Measurements from ENCODE around the gene BCL2L15. TPM values are rescaled to one million over a fixed set of nuclear protein-coding genes. Genes with fewer than 3 reads are reported as not detected.

BCL2L15 gene
- total RNA-seq, 4 donors from 2014 or later: 0.15 to 0.93 (median 0.27) TPM; not detected in 1

DNA sequence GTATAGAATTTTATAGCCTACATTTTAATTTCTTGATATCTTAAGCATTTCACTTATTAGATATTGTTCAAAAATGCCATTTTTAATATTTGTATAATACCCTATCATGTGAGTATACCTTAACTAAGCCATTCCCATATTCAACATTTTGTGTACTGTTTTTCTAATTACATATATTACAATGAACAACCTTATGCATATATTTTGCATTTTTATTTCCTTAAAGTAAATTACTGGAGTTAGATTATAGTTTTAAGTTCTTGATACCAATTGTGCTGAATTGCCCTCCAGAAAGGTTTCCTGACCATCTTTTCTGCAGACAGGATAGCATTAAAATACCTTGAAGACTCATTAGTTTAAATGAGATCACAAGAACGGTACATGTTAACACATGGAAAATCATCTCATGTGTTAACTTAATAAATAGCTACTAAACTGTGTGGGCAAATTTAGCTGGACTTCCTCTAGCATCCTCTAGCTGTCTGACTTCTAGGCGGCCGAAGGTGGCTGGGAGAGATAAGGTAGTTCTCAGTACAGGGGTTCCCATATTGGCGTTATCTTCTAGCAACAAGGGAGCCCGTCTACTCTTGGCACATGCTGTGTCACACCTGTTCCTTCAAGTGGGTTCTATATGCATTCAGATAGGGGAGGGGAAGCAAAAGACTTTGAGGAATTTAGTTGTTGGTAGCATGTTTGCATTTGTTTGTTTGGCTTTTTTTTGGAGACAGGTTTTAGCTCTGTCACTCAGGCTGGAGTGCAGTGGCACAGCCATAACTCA is 26.7 kb upstream of the BCL2L15 start:
- 85 to 88% methylated on average over 4 to 5 of the region's 5 CpGs for WGBS, 2 donors (ENCODE audit: low coverage in 1 of 2)
- TF ChIP-seq EP300 (IDR thresholded peaks at IDR 0.05): no peak
- no peak for TF ChIP-seq POLR2AphosphoS5 (IDR thresholded peaks at IDR 0.05)
- TF ChIP-seq POLR2A (IDR thresholded peaks at IDR 0.05): no peak
- TF ChIP-seq, protein P1, sequence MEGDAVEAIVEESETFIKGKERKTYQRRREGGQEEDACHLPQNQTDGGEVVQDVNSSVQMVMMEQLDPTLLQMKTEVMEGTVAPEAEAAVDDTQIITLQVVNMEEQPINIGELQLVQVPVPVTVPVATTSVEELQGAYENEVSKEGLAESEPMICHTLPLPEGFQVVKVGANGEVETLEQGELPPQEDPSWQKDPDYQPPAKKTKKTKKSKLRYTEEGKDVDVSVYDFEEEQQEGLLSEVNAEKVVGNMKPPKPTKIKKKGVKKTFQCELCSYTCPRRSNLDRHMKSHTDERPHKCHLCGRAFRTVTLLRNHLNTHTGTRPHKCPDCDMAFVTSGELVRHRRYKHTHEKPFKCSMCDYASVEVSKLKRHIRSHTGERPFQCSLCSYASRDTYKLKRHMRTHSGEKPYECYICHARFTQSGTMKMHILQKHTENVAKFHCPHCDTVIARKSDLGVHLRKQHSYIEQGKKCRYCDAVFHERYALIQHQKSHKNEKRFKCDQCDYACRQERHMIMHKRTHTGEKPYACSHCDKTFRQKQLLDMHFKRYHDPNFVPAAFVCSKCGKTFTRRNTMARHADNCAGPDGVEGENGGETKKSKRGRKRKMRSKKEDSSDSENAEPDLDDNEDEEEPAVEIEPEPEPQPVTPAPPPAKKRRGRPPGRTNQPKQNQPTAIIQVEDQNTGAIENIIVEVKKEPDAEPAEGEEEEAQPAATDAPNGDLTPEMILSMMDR (IDR thresholded peaks at IDR 0.05): no peak
- H3K27ac ChIP-seq: no peak overlapping the region
- ATAC-seq: no peak
- no peak overlapping the region for H3K4me3 ChIP-seq
- peaks cover 0 to 26% of the 10 kb centered on the region in 2 donors for H3K36me3 ChIP-seq
- H3K4me1 ChIP-seq: peaks cover 3 to 17% (median 8%) of the 10 kb centered on the region in 3 donors
- H3K9me3 ChIP-seq: no peaks in the 10 kb centered on the region
- H3K27me3 ChIP-seq: no peaks in the 10 kb centered on the region

DNA sequence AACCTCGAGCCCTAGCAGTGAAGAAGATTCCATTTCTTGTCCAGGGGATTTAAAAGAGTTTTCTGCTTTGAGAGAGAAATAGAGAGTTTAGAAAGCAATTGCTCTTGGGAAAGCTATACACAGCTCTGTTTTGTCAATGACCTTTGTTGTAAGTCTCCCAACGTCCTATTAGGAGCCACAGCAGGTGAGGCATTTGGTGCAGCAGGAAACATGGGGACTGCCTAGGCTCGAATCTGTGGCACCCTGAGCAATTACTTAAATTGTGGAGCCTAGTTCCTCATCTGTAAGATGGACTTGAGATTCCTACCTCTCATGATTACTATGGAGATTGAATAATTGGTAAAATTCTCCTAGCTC is 25.9 kb upstream of the BCL2L15 start:
- no peaks in the 10 kb centered on the region for H3K9me3 ChIP-seq
- H3K36me3 ChIP-seq: peaks cover 0 to 33% of the 10 kb centered on the region in 2 donors
- no peaks in the 10 kb centered on the region for H3K27me3 ChIP-seq
- H3K4me3 ChIP-seq: no peak overlapping the region
- TF ChIP-seq POLR2AphosphoS5 (IDR thresholded peaks at IDR 0.05): no peak
- TF ChIP-seq POLR2A (IDR thresholded peaks at IDR 0.05): no peak
- TF ChIP-seq, protein P1 (IDR thresholded peaks at IDR 0.05): no peak
- no peak for TF ChIP-seq EP300 (IDR thresholded peaks at IDR 0.05)
- WGBS, 2 donors (ENCODE audit: low coverage in 1 of 2): 22 to 25% methylated on average over 2 of the region's 3 CpGs
- ATAC-seq: no peak
- peak overlapping the region; percentile 63 to 80 (median 73) for H3K27ac ChIP-seq
- peaks cover 3 to 17% (median 8%) of the 10 kb centered on the region in 3 donors for H3K4me1 ChIP-seq

DNA sequence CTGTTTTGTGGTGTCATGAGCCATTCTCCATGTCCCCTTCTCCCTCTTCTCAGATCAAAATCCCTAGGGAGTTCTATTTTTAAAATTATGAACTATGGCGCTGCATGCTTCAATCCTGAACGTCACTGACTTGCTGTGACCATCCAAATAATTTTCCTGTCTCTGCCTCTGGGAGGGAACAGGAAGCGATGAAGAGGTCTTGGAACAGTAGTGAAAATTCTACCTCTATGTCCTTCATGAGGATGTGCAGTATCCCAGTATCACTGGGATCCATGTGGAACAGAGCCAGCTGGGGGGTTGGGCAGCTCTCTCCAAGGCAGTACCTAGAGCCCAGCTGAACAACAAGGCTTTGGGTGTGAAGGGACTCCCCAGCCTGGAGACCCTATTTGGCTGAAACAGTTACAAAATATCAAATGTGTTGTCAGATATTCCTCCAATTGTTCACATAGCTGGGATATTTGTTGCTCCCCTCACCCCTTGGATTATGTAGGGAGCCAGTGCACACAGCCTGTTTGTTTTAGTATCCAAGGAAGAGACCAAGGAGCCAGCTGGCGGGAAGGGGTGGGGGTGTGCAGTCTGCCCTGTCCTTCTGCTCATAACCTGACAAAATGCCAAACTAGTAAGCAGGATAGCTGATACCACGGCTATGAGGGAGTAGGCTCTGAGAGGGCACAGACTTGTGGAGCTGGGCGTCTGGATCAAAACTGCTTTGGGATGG is 25.4 kb upstream of the BCL2L15 start:
- no peaks in the 10 kb centered on the region for H3K9me3 ChIP-seq
- peaks cover 3 to 17% (median 8%) of the 10 kb centered on the region in 3 donors for H3K4me1 ChIP-seq
- no peaks in the 10 kb centered on the region for H3K27me3 ChIP-seq
- peak overlapping the region; percentile 63 to 80 (median 73) for H3K27ac ChIP-seq
- TF ChIP-seq EP300 (IDR thresholded peaks at IDR 0.05) (no peak), POLR2A (IDR thresholded peaks at IDR 0.05) (no peak), POLR2AphosphoS5 (IDR thresholded peaks at IDR 0.05) (no peak)
- TF ChIP-seq, protein P1 (IDR thresholded peaks at IDR 0.05): no peak
- peaks cover 0 to 38% of the 10 kb centered on the region in 2 donors for H3K36me3 ChIP-seq
- ATAC-seq: peak; percentile 86
- H3K4me3 ChIP-seq: no peak overlapping the region
- WGBS, 2 donors (ENCODE audit: low coverage in 1 of 2): 6 to 22% methylated on average over 5 to 6 of the region's 6 CpGs

DNA sequence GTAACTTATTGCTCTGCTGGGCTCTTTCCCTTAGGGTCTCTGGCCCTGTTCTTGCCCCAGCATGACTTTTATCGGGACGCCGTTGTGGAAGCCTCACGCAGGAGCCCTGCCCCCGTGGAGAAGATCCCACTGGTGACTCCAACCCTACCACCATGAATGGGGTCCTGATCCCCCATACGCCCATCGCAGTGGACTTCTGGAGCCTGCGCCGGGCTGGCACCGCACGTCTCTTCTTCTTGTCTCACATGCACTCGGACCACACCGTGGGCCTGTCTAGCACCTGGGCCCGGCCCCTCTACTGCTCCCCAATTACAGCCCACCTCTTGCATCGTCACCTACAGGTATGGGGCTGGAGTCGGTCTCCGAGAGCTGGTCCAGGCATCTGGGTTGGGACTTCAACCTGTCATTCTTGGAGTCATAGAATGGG is 18.1 kb upstream of the BCL2L15 start:
- no peak for ATAC-seq
- 0% methylated on average over 3 to 5 of the region's 17 CpGs for WGBS, 2 donors (ENCODE audit: low coverage in 1 of 2)
- H3K36me3 ChIP-seq: peaks cover 0 to 46% of the 10 kb centered on the region in 2 donors

More for the DNA sequence above, 18.1 kb upstream of the BCL2L15 start:
- Histone ChIP-seq H3K27ac (peak overlapping the region; percentile 31 to 95 (median 93)), H3K4me3 (peak overlapping the region; percentile 55 to 84), H3K27me3 (no peaks in the 10 kb centered on the region), H3K4me1 (peaks cover 5 to 40% (median 18%) of the 10 kb centered on the region in 3 donors), H3K9me3 (no peaks in the 10 kb centered on the region)
- TF ChIP-seq POLR2A (IDR thresholded peaks at IDR 0.05) (no peak), POLR2AphosphoS5 (IDR thresholded peaks at IDR 0.05) (no peak)
- TF ChIP-seq, protein P1 (IDR thresholded peaks at IDR 0.05): no peak
